WTC11 (cell line): ENCODE data around the gene RBM26.

Experiments
- CREB1 ChIP-seq: sonication (generic); formaldehyde crosslinking; IDR thresholded peaks from 2 replicates; pipeline ENCODE4 v1.8.0; 2023; ENCODE audit warnings: mild to moderate bottlenecking, missing genetic modification reagents
- EMX1 ChIP-seq: fragments of 250-450 bp; sonication (Bioruptor Pico); IDR thresholded peaks from 2 replicates; pipeline ENCODE4 v1.8.0; 2021; ENCODE audit warnings: mild to moderate bottlenecking
- FOXP1 ChIP-seq: sonication (generic); formaldehyde crosslinking; IDR thresholded peaks from 2 replicates; pipeline ENCODE4 v1.8.0; 2022; ENCODE audit warnings: missing genetic modification reagents, mild to moderate bottlenecking, moderate library complexity, borderline replicate concordance
- RELA ChIP-seq: sonication (generic); formaldehyde crosslinking; IDR thresholded peaks from 2 replicates; pipeline ENCODE4 v1.8.1; 2022; ENCODE audit warnings: missing genetic modification reagents, mild to moderate bottlenecking, borderline replicate concordance
- TF ChIP-seq, protein P1 (sequence below): sonication (generic); formaldehyde crosslinking; IDR thresholded peaks from 2 replicates; pipeline ENCODE4 v1.8.0; 2022; ENCODE audit warnings: mild to moderate bottlenecking, missing genetic modification reagents
- TF ChIP-seq, protein P2 (sequence below): fragments of 200-600 bp; IDR thresholded peaks from 2 replicates; pipeline ENCODE4 v1.8.0; 2022; ENCODE audit warnings: antibody characterized with exemption
- TF ChIP-seq, protein P3 (sequence below): fragments of 250-450 bp; sonication (Bioruptor Pico); IDR thresholded peaks from 2 replicates; pipeline ENCODE4 v1.9.0; 2021; ENCODE audit warnings: mild to moderate bottlenecking, borderline replicate concordance

DNA sequence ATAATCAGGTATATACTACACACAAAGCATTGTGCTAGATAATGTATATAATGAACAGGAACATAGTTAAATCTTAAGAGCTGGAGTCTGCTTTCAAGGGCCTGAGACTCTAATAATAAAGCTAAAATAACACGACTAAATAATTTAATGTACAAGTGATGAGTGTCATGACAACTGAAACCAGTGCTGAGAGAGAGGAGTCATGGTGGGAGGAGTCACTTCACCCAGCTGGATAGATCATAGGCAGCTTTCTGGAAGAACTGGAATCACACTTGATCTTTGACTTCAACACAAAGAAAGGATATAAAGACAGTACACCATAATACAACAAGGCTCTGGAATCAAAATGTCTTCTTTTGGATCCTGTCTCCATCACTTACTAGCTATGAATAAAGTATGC is 7.1 kb downstream of the RBM26 start:
- TF ChIP-seq FOXP1 (CRISPR knock-in tag) (no peak), EMX1 (CRISPR knock-in tag) (no peak), RELA (CRISPR knock-in tag) (no peak), CREB1 (CRISPR knock-in tag) (no peak)
- TF ChIP-seq, protein P1, sequence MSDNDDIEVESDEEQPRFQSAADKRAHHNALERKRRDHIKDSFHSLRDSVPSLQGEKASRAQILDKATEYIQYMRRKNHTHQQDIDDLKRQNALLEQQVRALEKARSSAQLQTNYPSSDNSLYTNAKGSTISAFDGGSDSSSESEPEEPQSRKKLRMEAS (CRISPR knock-in tag) = no peak
- TF ChIP-seq, protein P2, sequence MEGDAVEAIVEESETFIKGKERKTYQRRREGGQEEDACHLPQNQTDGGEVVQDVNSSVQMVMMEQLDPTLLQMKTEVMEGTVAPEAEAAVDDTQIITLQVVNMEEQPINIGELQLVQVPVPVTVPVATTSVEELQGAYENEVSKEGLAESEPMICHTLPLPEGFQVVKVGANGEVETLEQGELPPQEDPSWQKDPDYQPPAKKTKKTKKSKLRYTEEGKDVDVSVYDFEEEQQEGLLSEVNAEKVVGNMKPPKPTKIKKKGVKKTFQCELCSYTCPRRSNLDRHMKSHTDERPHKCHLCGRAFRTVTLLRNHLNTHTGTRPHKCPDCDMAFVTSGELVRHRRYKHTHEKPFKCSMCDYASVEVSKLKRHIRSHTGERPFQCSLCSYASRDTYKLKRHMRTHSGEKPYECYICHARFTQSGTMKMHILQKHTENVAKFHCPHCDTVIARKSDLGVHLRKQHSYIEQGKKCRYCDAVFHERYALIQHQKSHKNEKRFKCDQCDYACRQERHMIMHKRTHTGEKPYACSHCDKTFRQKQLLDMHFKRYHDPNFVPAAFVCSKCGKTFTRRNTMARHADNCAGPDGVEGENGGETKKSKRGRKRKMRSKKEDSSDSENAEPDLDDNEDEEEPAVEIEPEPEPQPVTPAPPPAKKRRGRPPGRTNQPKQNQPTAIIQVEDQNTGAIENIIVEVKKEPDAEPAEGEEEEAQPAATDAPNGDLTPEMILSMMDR = no peak
- TF ChIP-seq, protein P3, sequence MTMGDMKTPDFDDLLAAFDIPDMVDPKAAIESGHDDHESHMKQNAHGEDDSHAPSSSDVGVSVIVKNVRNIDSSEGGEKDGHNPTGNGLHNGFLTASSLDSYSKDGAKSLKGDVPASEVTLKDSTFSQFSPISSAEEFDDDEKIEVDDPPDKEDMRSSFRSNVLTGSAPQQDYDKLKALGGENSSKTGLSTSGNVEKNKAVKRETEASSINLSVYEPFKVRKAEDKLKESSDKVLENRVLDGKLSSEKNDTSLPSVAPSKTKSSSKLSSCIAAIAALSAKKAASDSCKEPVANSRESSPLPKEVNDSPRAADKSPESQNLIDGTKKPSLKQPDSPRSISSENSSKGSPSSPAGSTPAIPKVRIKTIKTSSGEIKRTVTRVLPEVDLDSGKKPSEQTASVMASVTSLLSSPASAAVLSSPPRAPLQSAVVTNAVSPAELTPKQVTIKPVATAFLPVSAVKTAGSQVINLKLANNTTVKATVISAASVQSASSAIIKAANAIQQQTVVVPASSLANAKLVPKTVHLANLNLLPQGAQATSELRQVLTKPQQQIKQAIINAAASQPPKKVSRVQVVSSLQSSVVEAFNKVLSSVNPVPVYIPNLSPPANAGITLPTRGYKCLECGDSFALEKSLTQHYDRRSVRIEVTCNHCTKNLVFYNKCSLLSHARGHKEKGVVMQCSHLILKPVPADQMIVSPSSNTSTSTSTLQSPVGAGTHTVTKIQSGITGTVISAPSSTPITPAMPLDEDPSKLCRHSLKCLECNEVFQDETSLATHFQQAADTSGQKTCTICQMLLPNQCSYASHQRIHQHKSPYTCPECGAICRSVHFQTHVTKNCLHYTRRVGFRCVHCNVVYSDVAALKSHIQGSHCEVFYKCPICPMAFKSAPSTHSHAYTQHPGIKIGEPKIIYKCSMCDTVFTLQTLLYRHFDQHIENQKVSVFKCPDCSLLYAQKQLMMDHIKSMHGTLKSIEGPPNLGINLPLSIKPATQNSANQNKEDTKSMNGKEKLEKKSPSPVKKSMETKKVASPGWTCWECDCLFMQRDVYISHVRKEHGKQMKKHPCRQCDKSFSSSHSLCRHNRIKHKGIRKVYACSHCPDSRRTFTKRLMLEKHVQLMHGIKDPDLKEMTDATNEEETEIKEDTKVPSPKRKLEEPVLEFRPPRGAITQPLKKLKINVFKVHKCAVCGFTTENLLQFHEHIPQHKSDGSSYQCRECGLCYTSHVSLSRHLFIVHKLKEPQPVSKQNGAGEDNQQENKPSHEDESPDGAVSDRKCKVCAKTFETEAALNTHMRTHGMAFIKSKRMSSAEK (CRISPR knock-in tag) = no peak
